KMS-11 (cell line): Measurements from ENCODE around the gene ESX1.

ENCODE experiments used
- H2AFZ ChIP-seq: fragments of 200-600 bp; sonication (generic); 2 replicates; pipeline ENCODE4 v1.6.1; 2016; ENCODE audit warnings: antibody characterized with exemption, mixed run types, low read depth
- H3K27ac ChIP-seq: fragments of 200-600 bp; sonication (generic); 2 replicates; pipeline ENCODE4 v1.6.1; 2016; ENCODE audit warnings: mild to moderate bottlenecking, mixed run types
- H3K27me3 ChIP-seq: fragments of 200-600 bp; sonication (generic); 2 replicates; pipeline ENCODE4 v1.6.1; 2017; ENCODE audit warnings: mild to moderate bottlenecking, low read depth, mixed run types, moderate library complexity; ENCODE audit not compliant: insufficient read depth
- H3K36me3 ChIP-seq: fragments of 200-600 bp; sonication (generic); 2 replicates; pipeline ENCODE4 v1.6.1; 2017; ENCODE audit warnings: mild to moderate bottlenecking, mixed run types; ENCODE audit not compliant: insufficient read depth
- H3K4me1 ChIP-seq: fragments of 200-600 bp; sonication (generic); 2 replicates; pipeline ENCODE4 v1.6.1; 2016; ENCODE audit warnings: mild to moderate bottlenecking, low read depth, mixed run types; ENCODE audit not compliant: poor library complexity, severe bottlenecking
- H3K4me2 ChIP-seq: fragments of 200-600 bp; sonication (generic); 2 replicates; pipeline ENCODE4 v1.7.0; 2016; ENCODE audit warnings: mild to moderate bottlenecking, mixed run types
- H3K4me3 ChIP-seq: fragments of 200-600 bp; sonication (generic); IDR thresholded peaks from 2 replicates; pipeline ENCODE4 v1.6.1; 2017; ENCODE audit warnings: low read depth, low read length, mixed read lengths; ENCODE audit not compliant: insufficient read depth
- H3K79me2 ChIP-seq: fragments of 200-600 bp; sonication (generic); 2 replicates; pipeline ENCODE4 v1.6.1; 2016; ENCODE audit warnings: low read depth, mixed run types; ENCODE audit not compliant: insufficient read depth
- H3K9ac ChIP-seq: fragments of 200-600 bp; sonication (generic); 2 replicates; pipeline ENCODE4 v1.6.1; 2016; ENCODE audit warnings: mild to moderate bottlenecking, mixed run types
- H4K20me1 ChIP-seq: fragments of 200-600 bp; sonication (generic); 2 replicates; pipeline ENCODE4 v1.6.1; 2016; ENCODE audit warnings: mild to moderate bottlenecking, mixed run types; ENCODE audit not compliant: insufficient read depth
- CTCF ChIP-seq: fragments of 200-600 bp; sonication (generic); conservative IDR thresholded peaks from 2 replicates; pipeline ENCODE4 v1.6.1; 2017; ENCODE audit warnings: low read depth, mild to moderate bottlenecking, antibody characterized with exemption, low read length, moderate library complexity, mixed read lengths

ESX1 gene

GRCh38 chrX:104280609-104281008, 25.9 kb upstream of the ESX1 start:
- H3K36me3 ChIP-seq: no peaks in the 10 kb centered on the region
- no peak overlapping the region for H2AFZ ChIP-seq
- H3K79me2 ChIP-seq: no peaks in the 10 kb centered on the region
- H3K4me2 ChIP-seq: no peak overlapping the region
- no peak overlapping the region for H3K4me3 ChIP-seq
- H3K27me3 ChIP-seq: no peaks in the 10 kb centered on the region
- H3K27ac ChIP-seq: no peak overlapping the region
- TF ChIP-seq CTCF: no peak
- no peak overlapping the region for H3K9ac ChIP-seq
- H3K4me1 ChIP-seq: no peaks in the 10 kb centered on the region
- no peaks in the 10 kb centered on the region for H4K20me1 ChIP-seq

GRCh38 chrX:104270916-104271512, 16.3 kb upstream of the ESX1 start:
- Histone ChIP-seq H2AFZ (no peak overlapping the region), H3K4me2 (no peak overlapping the region), H3K27ac (no peak overlapping the region), H3K9ac (no peak overlapping the region), H3K27me3 (no peaks in the 10 kb centered on the region), H3K79me2 (no peaks in the 10 kb centered on the region), H3K4me1 (no peaks in the 10 kb centered on the region), H3K4me3 (no peak overlapping the region), H3K36me3 (no peaks in the 10 kb centered on the region), H4K20me1 (no peaks in the 10 kb centered on the region)
- peak; percentile 67; the same call in 1 of the 2 replicates for TF ChIP-seq CTCF

- Histone ChIP-seq H3K79me2 (no peaks in the 10 kb centered on the region), H4K20me1 (no peaks in the 10 kb centered on the region), H3K4me3 (no peak overlapping the region), H3K27ac (no peak overlapping the region), H3K27me3 (no peaks in the 10 kb centered on the region), H3K9ac (no peak overlapping the region), H2AFZ (no peak overlapping the region), H3K4me1 (no peaks in the 10 kb centered on the region), H3K4me2 (no peak overlapping the region), H3K36me3 (no peaks in the 10 kb centered on the region)
- TF ChIP-seq CTCF: no peak
Measured at GRCh38 chrX:104270212-104270611, 15.5 kb upstream of the ESX1 start.

GRCh38 chrX:104255465-104255864, 732 bp upstream of the ESX1 start:
- Histone ChIP-seq H3K4me3 (no peak overlapping the region), H2AFZ (no peak overlapping the region), H3K4me1 (no peaks in the 10 kb centered on the region), H3K36me3 (no peaks in the 10 kb centered on the region), H3K27ac (no peak overlapping the region), H3K4me2 (no peak overlapping the region), H3K27me3 (no peaks in the 10 kb centered on the region), H4K20me1 (no peaks in the 10 kb centered on the region), H3K9ac (no peak overlapping the region), H3K79me2 (no peaks in the 10 kb centered on the region)
- TF ChIP-seq CTCF: no peak
